HEK293 (cell line): ENCODE results near the gene PAIP2.
A peak's percentile ranks its signal among the peaks of the same experiment; 100 is the strongest.

Source experiments
- EGR2 ChIP-seq: fragments of 450-650 bp; formaldehyde crosslinking; IDR thresholded peaks from 2 replicates; pipeline ENCODE4 v1.5.1; 2016; ENCODE audit warnings: low read depth, missing biosample characterization, missing genetic modification characterization
- HOXC10 ChIP-seq: sonication (generic); formaldehyde crosslinking; IDR thresholded peaks from 2 replicates; pipeline ENCODE4 v1.8.1; 2023; ENCODE audit warnings: mild to moderate bottlenecking, missing genetic modification reagents
- MZF1 ChIP-seq: fragments of 450-650 bp; formaldehyde crosslinking; IDR thresholded peaks from 2 replicates; pipeline ENCODE4 v1.5.1; 2017; ENCODE audit warnings: missing biosample characterization, missing genetic modification characterization, borderline replicate concordance
- ZFHX2 ChIP-seq: fragments of 450-650 bp; formaldehyde crosslinking; conservative IDR thresholded peaks from 2 replicates; pipeline ENCODE4 v1.5.1; 2016; ENCODE audit warnings: missing biosample characterization, missing genetic modification characterization
- ZFP37 ChIP-seq: fragments of 450-650 bp; formaldehyde crosslinking; IDR thresholded peaks from 2 replicates; pipeline ENCODE4 v1.5.1; 2016; ENCODE audit warnings: missing biosample characterization, missing genetic modification characterization
- ZNF155 ChIP-seq: fragments of 450-650 bp; formaldehyde crosslinking; IDR thresholded peaks from 2 replicates; pipeline ENCODE4 v1.5.1; 2016; ENCODE audit warnings: missing biosample characterization, missing genetic modification characterization
- ZNF157 ChIP-seq: fragments of 450-650 bp; formaldehyde crosslinking; IDR thresholded peaks from 2 replicates; pipeline ENCODE4 v1.5.1; 2016; ENCODE audit warnings: missing biosample characterization, missing genetic modification characterization
- ZNF169 ChIP-seq: fragments of 450-650 bp; formaldehyde crosslinking; IDR thresholded peaks from 2 replicates; pipeline ENCODE4 v1.5.1; 2016; ENCODE audit warnings: missing biosample characterization, missing genetic modification characterization
- ZNF394 ChIP-seq: fragments of 450-650 bp; formaldehyde crosslinking; IDR thresholded peaks from 2 replicates; pipeline ENCODE4 v1.5.1; 2016; ENCODE audit warnings: missing biosample characterization, missing genetic modification characterization, mild to moderate bottlenecking, moderate library complexity, borderline replicate concordance
- ZNF776 ChIP-seq: fragments of 450-650 bp; formaldehyde crosslinking; IDR thresholded peaks from 2 replicates; pipeline ENCODE4 v1.5.0; 2017; ENCODE audit warnings: missing biosample characterization, missing genetic modification characterization, borderline replicate concordance
- TF ChIP-seq, protein P1 (sequence below): fragments of 450-650 bp; formaldehyde crosslinking; IDR thresholded peaks from 2 replicates; pipeline ENCODE4 v1.5.1; 2016; ENCODE audit warnings: missing biosample characterization, missing genetic modification characterization
- TF ChIP-seq, protein P2 (sequence below): fragments of 450-650 bp; formaldehyde crosslinking; IDR thresholded peaks from 2 replicates; pipeline ENCODE4 v1.5.1; 2016; ENCODE audit warnings: missing biosample characterization, missing genetic modification characterization
- TF ChIP-seq, protein P3 (sequence below): fragments of 450-650 bp; formaldehyde crosslinking; IDR thresholded peaks from 2 replicates; pipeline ENCODE4 v1.5.1; 2017; ENCODE audit warnings: missing biosample characterization, missing genetic modification characterization
- TF ChIP-seq, protein P4 (sequence below): fragments of 450-650 bp; formaldehyde crosslinking; IDR thresholded peaks from 2 replicates; pipeline ENCODE4 v1.5.1; 2016; ENCODE audit warnings: missing biosample characterization, missing genetic modification characterization
- TF ChIP-seq, protein P5 (sequence below): fragments of 450-650 bp; formaldehyde crosslinking; IDR thresholded peaks from 2 replicates; pipeline ENCODE4 v1.5.1; 2016; ENCODE audit warnings: missing biosample characterization, missing genetic modification characterization
- TF ChIP-seq, protein P6 (sequence below): fragments of 450-650 bp; formaldehyde crosslinking; IDR thresholded peaks from 2 replicates; pipeline ENCODE4 v1.5.1; 2016; ENCODE audit warnings: missing biosample characterization, missing genetic modification characterization, borderline replicate concordance
- TF ChIP-seq, protein P7 (sequence below): fragments of 450-650 bp; formaldehyde crosslinking; IDR thresholded peaks from 2 replicates; pipeline ENCODE4 v1.5.1; 2016; ENCODE audit warnings: missing biosample characterization, missing genetic modification characterization
- TF ChIP-seq, protein P8 (sequence below): fragments of 450-650 bp; formaldehyde crosslinking; IDR thresholded peaks from 2 replicates; pipeline ENCODE4 v1.5.1; 2016; ENCODE audit warnings: missing biosample characterization, missing genetic modification characterization
- TF ChIP-seq, protein P9 (sequence below): fragments of 450-650 bp; formaldehyde crosslinking; IDR thresholded peaks from 2 replicates; pipeline ENCODE4 v1.5.1; 2016; ENCODE audit warnings: missing biosample characterization, missing genetic modification characterization

PAIP2 gene

DNA sequence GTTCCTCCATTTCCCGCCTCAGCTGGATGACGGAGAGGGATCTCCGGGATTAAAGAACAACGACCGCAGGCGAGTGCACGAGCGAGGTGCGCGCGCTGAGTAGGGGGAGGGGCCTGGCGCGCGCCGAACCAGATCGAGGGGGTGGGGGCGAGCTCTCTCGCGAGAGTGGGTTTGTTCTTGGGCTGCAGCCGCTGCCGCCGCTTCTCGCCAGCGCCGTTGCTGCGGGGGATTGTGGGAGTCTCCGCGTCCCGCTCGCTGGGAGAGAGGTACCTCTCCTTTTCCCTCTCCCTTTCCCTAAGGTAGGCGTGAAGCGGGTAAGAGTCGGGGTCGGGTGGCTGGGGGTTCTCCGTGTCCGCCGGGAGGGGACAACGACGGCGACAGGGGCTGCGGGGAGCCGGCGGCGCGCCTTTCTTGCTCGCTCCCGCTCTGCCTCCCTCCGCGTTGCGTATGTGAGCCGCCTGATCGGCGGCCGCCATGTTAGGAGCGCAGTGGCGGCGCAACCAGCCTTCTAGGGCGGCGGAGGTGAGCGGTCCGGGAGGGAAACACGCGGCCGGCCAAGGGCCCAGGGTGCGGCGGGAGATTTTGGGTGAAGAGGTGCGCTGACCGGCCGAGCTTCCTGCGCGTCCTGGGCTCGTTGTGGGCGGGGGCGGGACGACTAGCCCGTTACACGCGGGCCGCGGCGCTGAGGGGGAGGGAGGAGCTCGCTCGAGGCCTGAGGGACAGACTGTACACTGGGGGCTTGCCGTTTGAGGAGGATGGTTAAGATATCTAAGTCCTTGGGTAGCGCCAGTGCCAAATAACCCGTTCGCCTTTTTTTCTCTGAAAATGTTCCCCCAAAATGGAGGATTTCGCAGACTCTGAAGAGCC lies 47.9 kb upstream of the PAIP2 start, which contains the start of gene MATR3 (continued):
- TF ChIP-seq ZFHX2 (tag by site-specific recombination) = peak; percentile 86
- no peak for TF ChIP-seq ZNF157 (tag by site-specific recombination)
- TF ChIP-seq, protein P1, sequence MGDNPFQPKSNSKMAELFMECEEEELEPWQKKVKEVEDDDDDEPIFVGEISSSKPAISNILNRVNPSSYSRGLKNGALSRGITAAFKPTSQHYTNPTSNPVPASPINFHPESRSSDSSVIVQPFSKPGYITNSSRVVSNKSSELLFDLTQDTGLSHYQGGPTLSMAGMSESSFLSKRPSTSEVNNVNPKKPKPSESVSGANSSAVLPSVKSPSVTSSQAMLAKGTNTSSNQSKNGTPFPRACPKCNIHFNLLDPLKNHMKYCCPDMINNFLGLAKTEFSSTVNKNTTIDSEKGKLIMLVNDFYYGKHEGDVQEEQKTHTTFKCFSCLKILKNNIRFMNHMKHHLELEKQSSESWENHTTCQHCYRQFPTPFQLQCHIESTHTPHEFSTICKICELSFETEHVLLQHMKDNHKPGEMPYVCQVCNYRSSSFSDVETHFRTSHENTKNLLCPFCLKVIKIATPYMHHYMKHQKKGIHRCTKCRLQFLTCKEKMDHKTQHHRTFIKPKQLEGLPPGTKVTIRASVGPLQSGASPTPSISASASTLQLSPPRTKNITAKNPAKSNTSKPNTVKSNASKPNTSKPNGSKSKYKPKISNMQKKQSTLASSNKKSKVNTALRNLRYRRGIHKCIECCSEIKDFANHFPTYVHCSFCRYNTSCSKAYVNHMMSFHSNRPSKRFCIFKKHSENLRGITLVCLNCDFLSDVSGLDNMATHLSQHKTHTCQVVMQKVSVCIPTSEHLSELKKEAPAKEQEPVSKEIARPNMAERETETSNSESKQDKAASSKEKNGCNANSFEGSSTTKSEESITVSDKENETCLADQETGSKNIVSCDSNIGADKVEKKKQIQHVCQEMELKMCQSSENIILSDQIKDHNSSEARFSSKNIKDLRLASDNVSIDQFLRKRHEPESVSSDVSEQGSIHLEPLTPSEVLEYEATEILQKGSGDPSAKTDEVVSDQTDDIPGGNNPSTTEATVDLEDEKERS (tag by site-specific recombination) = no peak
- TF ChIP-seq, protein P2, sequence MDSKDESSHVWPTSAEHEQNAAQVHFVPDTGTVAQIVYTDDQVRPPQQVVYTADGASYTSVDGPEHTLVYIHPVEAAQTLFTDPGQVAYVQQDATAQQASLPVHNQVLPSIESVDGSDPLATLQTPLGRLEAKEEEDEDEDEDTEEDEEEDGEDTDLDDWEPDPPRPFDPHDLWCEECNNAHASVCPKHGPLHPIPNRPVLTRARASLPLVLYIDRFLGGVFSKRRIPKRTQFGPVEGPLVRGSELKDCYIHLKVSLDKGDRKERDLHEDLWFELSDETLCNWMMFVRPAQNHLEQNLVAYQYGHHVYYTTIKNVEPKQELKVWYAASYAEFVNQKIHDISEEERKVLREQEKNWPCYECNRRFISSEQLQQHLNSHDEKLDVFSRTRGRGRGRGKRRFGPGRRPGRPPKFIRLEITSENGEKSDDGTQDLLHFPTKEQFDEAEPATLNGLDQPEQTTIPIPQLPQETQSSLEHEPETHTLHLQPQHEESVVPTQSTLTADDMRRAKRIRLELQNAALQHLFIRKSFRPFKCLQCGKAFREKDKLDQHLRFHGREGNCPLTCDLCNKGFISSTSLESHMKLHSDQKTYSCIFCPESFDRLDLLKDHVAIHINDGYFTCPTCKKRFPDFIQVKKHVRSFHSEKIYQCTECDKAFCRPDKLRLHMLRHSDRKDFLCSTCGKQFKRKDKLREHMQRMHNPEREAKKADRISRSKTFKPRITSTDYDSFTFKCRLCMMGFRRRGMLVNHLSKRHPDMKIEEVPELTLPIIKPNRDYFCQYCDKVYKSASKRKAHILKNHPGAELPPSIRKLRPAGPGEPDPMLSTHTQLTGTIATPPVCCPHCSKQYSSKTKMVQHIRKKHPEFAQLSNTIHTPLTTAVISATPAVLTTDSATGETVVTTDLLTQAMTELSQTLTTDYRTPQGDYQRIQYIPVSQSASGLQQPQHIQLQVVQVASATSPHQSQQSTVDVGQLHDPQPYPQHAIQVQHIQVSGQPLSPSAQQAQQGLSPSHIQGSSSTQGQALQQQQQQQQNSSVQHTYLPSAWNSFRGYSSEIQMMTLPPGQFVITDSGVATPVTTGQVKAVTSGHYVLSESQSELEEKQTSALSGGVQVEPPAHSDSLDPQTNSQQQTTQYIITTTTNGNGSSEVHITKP (tag by site-specific recombination) = peak; percentile 74
- peak; percentile 98 for TF ChIP-seq ZFP37 (tag by site-specific recombination)
- TF ChIP-seq HOXC10 = no peak
- TF ChIP-seq ZNF155 = no peak
- TF ChIP-seq, protein P3, sequence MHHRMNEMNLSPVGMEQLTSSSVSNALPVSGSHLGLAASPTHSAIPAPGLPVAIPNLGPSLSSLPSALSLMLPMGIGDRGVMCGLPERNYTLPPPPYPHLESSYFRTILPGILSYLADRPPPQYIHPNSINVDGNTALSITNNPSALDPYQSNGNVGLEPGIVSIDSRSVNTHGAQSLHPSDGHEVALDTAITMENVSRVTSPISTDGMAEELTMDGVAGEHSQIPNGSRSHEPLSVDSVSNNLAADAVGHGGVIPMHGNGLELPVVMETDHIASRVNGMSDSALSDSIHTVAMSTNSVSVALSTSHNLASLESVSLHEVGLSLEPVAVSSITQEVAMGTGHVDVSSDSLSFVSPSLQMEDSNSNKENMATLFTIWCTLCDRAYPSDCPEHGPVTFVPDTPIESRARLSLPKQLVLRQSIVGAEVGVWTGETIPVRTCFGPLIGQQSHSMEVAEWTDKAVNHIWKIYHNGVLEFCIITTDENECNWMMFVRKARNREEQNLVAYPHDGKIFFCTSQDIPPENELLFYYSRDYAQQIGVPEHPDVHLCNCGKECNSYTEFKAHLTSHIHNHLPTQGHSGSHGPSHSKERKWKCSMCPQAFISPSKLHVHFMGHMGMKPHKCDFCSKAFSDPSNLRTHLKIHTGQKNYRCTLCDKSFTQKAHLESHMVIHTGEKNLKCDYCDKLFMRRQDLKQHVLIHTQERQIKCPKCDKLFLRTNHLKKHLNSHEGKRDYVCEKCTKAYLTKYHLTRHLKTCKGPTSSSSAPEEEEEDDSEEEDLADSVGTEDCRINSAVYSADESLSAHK (tag by site-specific recombination) = peak; percentile 45
- no peak for TF ChIP-seq ZNF776 (tag by site-specific recombination)
- TF ChIP-seq MZF1 (tag by site-specific recombination) = no peak; the same call in 1 of the 2 replicates
- TF ChIP-seq, protein P4, sequence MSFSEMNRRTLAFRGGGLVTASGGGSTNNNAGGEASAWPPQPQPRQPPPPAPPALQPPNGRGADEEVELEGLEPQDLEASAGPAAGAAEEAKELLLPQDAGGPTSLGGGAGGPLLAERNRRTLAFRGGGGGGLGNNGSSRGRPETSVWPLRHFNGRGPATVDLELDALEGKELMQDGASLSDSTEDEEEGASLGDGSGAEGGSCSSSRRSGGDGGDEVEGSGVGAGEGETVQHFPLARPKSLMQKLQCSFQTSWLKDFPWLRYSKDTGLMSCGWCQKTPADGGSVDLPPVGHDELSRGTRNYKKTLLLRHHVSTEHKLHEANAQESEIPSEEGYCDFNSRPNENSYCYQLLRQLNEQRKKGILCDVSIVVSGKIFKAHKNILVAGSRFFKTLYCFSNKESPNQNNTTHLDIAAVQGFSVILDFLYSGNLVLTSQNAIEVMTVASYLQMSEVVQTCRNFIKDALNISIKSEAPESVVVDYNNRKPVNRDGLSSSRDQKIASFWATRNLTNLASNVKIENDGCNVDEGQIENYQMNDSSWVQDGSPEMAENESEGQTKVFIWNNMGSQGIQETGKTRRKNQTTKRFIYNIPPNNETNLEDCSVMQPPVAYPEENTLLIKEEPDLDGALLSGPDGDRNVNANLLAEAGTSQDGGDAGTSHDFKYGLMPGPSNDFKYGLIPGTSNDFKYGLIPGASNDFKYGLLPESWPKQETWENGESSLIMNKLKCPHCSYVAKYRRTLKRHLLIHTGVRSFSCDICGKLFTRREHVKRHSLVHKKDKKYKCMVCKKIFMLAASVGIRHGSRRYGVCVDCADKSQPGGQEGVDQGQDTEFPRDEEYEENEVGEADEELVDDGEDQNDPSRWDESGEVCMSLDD (tag by site-specific recombination) = peak; percentile 25; the same call in 1 of the 2 replicates
- TF ChIP-seq, protein P5, sequence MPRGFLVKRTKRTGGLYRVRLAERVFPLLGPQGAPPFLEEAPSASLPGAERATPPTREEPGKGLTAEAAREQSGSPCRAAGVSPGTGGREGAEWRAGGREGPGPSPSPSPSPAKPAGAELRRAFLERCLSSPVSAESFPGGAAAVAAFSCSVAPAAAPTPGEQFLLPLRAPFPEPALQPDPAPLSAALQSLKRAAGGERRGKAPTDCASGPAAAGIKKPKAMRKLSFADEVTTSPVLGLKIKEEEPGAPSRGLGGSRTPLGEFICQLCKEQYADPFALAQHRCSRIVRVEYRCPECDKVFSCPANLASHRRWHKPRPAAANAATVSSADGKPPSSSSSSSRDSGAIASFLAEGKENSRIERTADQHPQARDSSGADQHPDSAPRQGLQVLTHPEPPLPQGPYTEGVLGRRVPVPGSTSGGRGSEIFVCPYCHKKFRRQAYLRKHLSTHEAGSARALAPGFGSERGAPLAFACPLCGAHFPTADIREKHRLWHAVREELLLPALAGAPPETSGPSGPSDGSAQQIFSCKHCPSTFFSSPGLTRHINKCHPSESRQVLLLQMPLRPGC (tag by site-specific recombination) = no peak; the same call in none of the 2 replicates
- TF ChIP-seq, protein P6, sequence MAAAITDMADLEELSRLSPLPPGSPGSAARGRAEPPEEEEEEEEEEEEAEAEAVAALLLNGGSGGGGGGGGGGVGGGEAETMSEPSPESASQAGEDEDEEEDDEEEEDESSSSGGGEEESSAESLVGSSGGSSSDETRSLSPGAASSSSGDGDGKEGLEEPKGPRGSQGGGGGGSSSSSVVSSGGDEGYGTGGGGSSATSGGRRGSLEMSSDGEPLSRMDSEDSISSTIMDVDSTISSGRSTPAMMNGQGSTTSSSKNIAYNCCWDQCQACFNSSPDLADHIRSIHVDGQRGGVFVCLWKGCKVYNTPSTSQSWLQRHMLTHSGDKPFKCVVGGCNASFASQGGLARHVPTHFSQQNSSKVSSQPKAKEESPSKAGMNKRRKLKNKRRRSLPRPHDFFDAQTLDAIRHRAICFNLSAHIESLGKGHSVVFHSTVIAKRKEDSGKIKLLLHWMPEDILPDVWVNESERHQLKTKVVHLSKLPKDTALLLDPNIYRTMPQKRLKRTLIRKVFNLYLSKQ (tag by site-specific recombination) = no peak
- no peak for TF ChIP-seq ZNF169 (tag by site-specific recombination)
- TF ChIP-seq, protein P7, sequence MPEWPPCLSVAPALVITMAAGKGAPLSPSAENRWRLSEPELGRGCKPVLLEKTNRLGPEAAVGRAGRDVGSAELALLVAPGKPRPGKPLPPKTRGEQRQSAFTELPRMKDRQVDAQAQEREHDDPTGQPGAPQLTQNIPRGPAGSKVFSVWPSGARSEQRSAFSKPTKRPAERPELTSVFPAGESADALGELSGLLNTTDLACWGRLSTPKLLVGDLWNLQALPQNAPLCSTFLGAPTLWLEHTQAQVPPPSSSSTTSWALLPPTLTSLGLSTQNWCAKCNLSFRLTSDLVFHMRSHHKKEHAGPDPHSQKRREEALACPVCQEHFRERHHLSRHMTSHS (tag by site-specific recombination) = no peak
- TF ChIP-seq, protein P8, sequence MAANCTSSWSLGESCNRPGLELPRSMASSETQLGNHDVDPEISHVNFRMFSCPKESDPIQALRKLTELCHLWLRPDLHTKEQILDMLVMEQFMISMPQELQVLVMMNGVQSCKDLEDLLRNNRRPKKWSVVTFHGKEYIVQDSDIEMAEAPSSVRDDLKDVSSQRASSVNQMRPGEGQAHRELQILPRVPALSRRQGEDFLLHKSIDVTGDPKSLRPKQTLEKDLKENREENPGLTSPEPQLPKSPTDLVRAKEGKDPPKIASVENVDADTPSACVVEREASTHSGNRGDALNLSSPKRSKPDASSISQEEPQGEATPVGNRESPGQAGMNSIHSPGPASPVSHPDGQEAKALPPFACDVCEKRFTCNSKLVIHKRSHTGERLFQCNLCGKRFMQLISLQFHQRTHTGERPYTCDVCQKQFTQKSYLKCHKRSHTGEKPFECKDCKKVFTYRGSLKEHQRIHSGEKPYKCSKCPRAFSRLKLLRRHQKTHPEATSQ (tag by site-specific recombination) = peak; percentile 78
- TF ChIP-seq EGR2 (tag by site-specific recombination) = peak; percentile 82
- TF ChIP-seq, protein P9, sequence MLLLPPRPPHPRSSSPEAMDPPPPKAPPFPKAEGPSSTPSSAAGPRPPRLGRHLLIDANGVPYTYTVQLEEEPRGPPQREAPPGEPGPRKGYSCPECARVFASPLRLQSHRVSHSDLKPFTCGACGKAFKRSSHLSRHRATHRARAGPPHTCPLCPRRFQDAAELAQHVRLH (tag by site-specific recombination) = no peak; the same call in 1 of the 2 replicates
- peak; percentile 83; the same call in 1 of the 2 replicates for TF ChIP-seq ZNF394 (tag by site-specific recombination)
